CD4-positive, alpha-beta T cell treated with Interleukin-4 for 4 hours (primary cell): ENCODE measurements around the gene CNN1.
A peak's percentile ranks its signal among the peaks of the same experiment; 100 is the strongest.
"Not testable (repeated sequence)": the region's sequence is repeated elsewhere in the genome, so short reads cannot be mapped to it uniquely, and the experiment has no call there.

Source experiments
- DNase-seq: peaks from one replicate; pipeline ENCODE4 v3.0.0-alpha.2; 2020

CNN1 gene

GRCh38 chr19:11535792-11536595, 2.7 kb upstream of the CNN1 start:
- peak; percentile 72 for DNase-seq

- DNase-seq, result no peak
These were observed 1.1 kb downstream of the CNN1 start for GRCh38 chr19:11539495-11540365.

DNA sequence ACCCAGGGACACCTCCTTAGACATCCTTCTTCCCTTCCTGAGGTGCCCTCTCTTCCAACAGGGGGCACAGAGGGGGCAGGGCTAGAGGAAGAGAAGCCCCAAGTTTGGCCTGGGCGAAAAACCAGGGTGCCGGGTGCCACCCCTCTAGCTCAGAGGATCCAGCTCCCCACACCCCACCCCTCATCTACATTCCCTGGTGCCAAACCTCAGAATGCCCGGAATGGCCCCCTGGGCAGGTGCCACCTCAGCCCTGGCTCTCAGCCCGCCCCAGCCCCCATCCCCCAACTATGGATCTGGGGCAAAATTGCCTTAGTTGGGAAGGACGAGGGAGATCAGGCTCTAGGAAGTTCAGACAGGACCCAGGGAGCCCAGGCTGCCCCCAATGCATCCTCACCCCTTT, 2.0 kb downstream of the CNN1 start:
- no peak for DNase-seq

DNA sequence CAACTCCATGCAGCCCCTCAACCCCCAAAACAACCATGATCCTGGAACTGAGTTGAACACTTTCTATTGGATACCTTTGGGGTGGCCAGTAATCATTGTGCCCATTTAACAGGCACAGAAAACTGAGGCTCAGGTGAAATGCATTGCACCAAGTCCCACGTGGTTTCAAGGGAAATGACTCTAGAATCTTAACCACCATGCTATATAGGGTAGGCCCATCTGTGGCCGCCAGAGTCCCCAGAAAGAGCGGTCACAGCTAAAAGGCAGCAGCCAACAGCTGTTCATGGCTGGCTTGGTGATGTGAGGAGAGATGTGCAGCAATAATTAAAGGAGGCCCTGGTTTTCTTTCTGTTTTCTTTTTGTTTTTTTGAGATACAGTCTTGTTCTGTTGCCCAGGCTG, 2.6 kb downstream of the CNN1 start:
- no peak for DNase-seq

DNA sequence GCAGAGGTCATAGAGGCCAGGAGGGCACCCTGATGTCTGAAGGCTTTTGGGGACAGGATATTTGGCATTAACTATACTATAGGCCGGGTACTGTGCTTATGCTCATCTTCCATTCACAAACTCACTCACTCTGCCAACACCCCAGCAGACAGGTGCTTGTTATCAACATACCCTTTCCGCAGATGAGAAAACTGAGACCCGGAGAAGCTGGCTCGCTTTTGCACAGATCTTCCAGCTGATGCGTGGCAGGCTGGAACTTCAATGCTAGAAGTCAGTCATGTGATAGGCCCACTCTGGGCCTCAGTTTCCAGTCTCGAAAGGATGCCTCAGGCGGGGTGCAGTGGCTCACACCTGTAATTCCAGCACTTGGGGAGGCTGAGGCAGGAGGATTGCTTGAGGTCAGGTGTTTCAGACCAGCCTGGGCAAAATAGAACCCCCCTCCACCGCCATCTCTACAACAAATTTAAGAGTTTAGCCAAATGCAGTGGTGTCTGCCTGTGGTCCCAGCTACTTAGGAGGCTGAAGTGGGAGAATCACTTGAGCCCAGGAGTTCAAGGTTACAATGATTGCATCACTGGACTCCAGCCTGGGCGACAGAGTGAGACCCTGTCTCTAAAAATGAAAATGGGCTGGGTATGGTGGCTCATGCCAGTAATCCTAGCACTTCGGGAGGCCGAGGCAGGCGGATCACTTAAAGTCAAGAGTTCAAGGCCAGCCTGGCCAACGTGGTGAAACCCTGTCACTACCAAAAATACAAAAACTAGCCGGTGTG, 9.5 kb downstream of the CNN1 start:
- no peak for DNase-seq

DNA sequence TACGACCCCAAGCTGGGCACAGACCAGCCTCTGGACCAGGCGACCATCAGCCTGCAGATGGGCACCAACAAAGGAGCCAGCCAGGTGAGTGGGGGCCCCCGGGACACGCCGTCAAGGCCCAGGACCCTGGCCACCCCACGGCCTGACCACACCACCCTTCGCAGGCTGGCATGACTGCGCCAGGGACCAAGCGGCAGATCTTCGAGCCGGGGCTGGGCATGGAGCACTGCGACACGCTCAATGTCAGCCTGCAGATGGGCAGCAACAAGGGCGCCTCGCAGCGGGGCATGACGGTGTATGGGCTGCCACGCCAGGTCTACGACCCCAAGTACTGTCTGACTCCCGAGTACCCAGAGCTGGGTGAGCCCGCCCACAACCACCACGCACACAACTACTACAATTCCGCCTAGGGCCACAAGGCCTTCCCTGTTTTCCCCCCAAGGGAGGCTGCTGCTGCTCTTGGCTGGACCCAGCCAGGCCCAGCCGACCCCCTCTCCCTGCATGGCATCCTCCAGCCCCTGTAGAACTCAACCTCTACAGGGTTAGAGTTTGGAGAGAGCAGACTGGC, 10.8 kb downstream of the CNN1 start:
- DNase-seq, result no peak

- no peak for DNase-seq
These were observed 11.6 kb downstream of the CNN1 start for GRCh38 chr19:11550265-11550664.

GRCh38 chr19:11551603-11552235, 13.1 kb downstream of the CNN1 start:
- no peak for DNase-seq

GRCh38 chr19:11552666-11553372, 14.2 kb downstream of the CNN1 start:
- no peak for DNase-seq

GRCh38 chr19:11554160-11554559, 15.5 kb downstream of the CNN1 start:
- DNase-seq, result no peak

DNA sequence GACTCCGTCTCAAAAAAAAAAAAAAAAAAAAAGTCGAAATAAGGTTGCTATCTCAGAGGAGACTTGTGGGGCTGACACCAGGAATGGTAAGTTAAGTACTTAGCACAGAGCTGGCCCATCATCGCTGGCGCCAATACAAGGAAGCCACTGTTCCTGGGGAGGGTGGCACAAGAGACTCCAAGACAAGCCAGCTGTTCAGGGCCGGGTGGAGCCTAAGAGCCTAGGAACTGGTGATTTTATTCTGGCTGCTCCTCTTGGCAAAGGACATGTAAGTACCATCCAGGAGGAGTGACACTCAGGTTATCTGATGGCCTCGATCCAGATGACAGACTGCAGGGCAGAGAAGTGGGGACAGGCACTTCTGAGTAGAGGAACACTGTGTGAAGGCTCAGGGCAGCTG, 16.6 kb downstream of the CNN1 start:
- no peak for DNase-seq

- DNase-seq, result no peak
These were observed 18.2 kb downstream of the CNN1 start for GRCh38 chr19:11556634-11557420.

DNA sequence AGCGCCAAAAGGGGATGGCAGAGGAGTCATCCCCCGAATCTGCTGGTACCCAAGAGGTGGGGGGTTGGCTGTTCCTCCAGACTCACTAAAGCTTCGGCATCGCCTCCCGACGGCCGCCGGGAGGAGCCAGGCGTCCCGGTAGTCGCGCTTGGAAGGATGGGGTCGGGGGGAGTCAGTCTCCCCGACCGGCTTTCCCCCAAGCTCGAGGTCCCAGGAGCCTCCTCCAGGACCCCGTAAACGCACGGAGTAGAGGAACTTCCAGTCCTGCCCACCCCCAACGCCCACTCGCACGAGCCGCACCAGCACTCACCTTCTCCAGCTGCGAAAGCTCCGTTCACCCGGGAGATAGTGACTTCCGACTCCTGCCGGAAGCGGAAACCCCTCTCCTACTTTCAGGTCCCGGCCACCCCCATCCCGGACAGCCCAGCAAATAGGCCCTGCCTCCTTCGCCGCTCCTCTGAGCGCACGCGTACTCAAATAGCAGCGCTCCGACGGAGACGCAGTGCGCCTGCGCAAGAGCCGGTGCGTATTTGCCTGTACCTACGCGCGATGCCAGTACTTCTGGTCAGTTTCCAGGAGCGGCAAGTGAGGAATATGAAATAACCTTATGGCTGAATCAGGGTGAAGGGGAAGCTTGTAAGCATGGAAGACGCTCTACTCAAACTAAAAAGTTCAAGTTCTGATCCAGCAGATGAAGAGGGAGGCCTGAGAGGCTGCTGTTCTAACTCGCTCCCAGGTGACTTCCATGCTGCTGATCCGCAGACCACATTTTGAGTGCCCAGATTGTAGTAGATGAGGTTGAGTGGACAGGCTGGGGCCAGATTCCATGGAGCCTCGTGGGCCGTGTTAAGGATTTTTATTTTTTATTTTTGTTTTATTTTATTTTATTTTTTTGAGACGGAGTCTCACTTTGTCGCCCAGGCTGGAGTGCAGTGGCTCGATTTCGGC, 20.5 kb downstream of the CNN1 start, which contains the start of gene ELOF1:
Gene ELOF1 (minus strand): TSS at position 350 of the 948 bp plus-strand sequence. CDS start 4,883 bp downstream, outside the sequence.
- peak; percentile 97 for DNase-seq

DNA sequence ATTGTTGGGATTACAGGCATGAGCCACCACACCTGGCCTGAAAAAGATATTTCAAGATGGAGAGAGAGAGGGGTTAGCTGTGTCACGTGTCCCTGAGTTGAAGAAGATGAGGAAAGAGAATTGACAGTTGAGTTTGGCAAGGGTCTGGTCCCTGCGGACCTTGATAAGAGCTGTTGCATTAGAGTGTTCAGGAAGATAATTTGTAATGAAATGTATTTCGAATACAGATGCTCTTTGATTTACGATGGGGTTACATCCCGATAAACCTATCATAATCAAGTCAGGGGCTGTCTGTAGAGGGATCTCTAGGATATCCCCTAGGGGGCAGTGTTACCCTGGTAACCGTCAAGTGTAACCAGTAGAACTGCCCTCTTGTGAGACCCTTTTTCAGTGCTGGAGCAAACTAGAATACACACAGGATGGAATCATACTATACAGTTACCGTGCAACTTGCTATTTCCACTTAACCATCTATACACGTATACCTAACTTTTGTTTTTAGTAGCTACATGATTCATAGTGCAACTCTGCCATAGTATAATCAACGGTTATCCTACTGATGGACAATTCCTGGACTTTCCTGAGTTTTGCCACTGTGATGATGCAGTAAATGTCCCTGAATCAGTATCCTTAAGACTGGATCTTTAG, 21.9 kb downstream of the CNN1 start:
- peak; percentile 79 for DNase-seq

GRCh38 chr19:11563532-11563931, 24.9 kb downstream of the CNN1 start:
- no peak for DNase-seq

DNA sequence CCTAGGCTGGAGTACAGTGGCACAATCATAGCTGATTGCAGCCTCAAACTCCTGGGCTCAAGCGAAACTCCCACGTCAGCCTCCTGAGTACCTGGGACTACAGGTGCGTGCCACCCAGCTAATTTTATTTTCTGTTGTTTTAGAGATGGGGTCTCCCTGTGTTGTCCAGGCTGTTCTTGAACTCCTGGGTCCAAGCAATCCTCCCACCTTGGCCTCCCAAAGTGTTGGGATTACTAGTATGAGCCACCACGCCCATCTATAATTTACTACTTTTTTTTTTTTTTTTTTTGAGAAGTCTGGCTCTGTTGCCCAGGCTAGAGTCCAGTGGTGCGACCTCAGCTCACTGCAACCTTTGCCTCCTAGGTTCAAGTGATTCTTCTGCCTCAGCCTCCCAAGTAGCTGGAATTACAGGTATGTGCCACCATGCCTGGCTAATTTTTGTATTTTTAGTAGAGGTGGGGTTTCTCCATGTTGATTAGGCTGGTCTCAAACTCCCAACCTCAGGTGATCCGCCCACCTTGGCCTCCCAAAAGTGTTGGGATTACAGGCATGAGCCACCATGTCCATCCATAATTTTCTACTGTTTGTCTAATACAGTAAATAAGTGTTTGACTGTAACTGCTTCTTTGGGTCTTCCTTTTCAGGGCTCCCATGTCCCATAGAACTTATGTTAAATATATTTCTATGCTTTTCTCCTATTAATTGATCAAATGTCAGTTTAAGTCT, 25.6 kb downstream of the CNN1 start:
- DNase-seq, result not testable (repeated sequence)

DNA sequence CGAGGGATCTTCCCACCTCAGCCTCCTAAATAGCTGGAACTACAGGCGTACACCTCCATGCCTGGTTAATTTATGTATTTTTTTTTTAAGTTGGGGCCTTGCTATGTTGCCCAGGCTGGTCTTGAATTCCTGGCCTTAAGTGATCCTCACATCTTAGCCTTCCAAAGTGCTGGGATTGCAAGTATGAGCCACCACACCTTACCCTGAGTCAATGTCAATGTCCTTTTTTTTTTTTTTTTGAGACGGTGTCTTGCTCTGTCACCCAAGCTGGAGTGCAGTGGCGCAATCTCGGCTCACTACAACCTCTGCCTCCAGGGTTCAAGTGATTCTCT, 27.0 kb downstream of the CNN1 start:
- DNase-seq, result not testable (repeated sequence)

GRCh38 chr19:11566164-11566563, 27.5 kb downstream of the CNN1 start:
- no peak for DNase-seq
